ENCODE data around the gene MGME1. TPM values are rescaled to one million over a fixed set of nuclear protein-coding genes. Genes with fewer than 3 reads are reported as not detected.

The MGME1 gene
- total and polyA plus RNA-seq, 9 of the 15 experiments (the other 6 are each of a cell fraction or from before 2014, with no cell fraction given): 13.4 to 45.1 (median 30.6) TPM

DNA sequence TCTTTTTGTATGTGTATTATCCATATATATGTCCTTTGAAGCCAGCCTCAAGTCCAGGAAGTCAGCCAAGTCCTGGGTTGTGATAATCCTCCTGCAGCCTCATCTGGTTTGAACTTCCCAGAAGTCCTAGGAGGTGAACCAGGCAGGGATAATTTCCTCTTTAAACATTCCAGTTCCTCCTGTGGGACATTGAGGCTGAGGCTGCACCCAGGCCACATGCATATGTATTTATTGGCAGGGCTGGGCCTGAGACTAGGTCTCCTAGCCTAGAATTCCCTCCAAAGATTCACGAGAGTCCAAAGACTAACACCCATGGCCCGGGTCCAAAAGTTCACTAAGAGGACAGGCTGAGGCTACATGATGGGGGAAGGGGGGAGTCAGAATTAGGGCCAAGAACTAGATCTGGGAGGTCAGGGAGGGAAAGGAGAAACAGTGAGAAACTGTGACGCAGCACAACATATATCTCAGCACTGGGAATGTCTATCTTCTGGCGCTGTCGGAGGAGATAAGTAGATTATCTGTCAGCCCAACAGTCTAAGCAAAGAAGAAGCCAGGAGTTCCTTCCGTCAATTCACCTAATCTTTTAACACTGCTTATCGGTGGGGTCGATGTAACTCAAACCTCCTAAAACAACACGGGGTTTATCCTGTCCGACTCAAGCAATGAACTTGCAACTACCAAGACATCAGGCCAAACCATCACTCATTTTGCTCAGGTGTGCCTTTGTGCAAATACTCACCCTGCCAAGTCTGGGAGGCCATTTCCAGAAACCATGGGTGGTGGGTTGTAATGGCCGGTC lies 43.5 kb upstream of the MGME1 start:
- ChIA-PET CTCF (ENCODE audit: low intra/inter-chr PET ratio) (no interaction called here), POLR2A (interaction anchor here (0.5 to 1.0 kb wide), 4 partner anchors 11 to 13 kb away, joined by 3 to 6 read pairs (median 4); no protein-coding TSS in a partner anchor)
- peak; percentile 93 for FAIRE-seq
- intact Hi-C loops (cut with micrococcal nuclease): no loop called here
- in situ Hi-C loops (cut with MboI): no loop called here
- BruUV-seq (replicated peaks): no TSS peak
- peaks cover 5% of the 10 kb centered on the region; the same call in 1 of the 2 replicates for H4K20me1 ChIP-seq (replicated peaks; ENCODE audit: control insufficient read depth, insufficient read depth, low read length)
- peaks cover 4 to 14% of the 10 kb centered on the region in 2 experiments; a peak in 3 of 5 replicates for H3K4me1 ChIP-seq (replicated peaks in 1 of 2; ENCODE audit: control insufficient read depth in 2 of 2, insufficient read depth in 2 of 2, low read length in 2 of 2)
- H3K36me3 ChIP-seq (ENCODE audit: control insufficient read depth, insufficient read depth, low read length): no peaks in the 10 kb centered on the region
- peak; percentile 89 for ATAC-seq
- WGBS (ENCODE audit: insufficient coverage, low coverage, missing lambda C conversion rate): 2% methylated on average over 11 of the region's 11 CpGs
- no peaks in the 10 kb centered on the region for H3K79me2 ChIP-seq (ENCODE audit: control insufficient read depth, insufficient read depth, low read length)
- peak in 3 of 4 experiments; percentile 20 to 86 (median 70) for DNase-seq (ENCODE audit: extremely low read depth in 1 of 4, low spot score in 3 of 4)
- peak overlapping the region in 1 of 2 experiments; percentile 43; a peak in 1 of 4 replicates for H3K9ac ChIP-seq (ENCODE audit: insufficient read depth in 1 of 2, low read depth in 2 of 2, low read length in 2 of 2)
- peak overlapping the region; percentile 49; the same call in 2 of the 3 replicates for H3K27ac ChIP-seq (ENCODE audit: extremely low read depth, low read depth, low read length)
- no peaks in the 10 kb centered on the region for H3K9me3 ChIP-seq (replicated peaks; ENCODE audit: control insufficient read depth, insufficient read depth, low read depth, low read length)
- H3K27me3 ChIP-seq (ENCODE audit: control insufficient read depth in 2 of 2, insufficient read depth in 2 of 2, low read length in 2 of 2): no peaks in the 10 kb centered on the region
- no peaks in the 10 kb centered on the region for H3K9me1 ChIP-seq (ENCODE audit: control insufficient read depth, insufficient read depth, low read length)
- peak overlapping the region; percentile 38 for H2AFZ ChIP-seq (ENCODE audit: low read depth, low read length)
- peak overlapping the region; percentile 58 for H3K4me2 ChIP-seq (ENCODE audit: insufficient read depth, low read length)
- H3K4me3 ChIP-seq: no peak overlapping the region
- TF ChIP-seq MED1 (CRISPR knock-in tag; IDR thresholded peaks at IDR 0.05; ENCODE audit: borderline replicate concordance) (no peak), U2AF2 (optimal IDR thresholded peaks at IDR 0.05; ENCODE audit: low read depth, low read length) (no peak), STAG1 (CRISPR knock-in tag; IDR thresholded peaks at IDR 0.05; ENCODE audit: borderline replicate concordance) (no peak), CBFB (CRISPR knock-in tag; IDR thresholded peaks at IDR 0.05) (no peak), ZNF175 (CRISPR knock-in tag; IDR thresholded peaks at IDR 0.05; ENCODE audit: low read depth) (no peak), SIN3B (IDR thresholded peaks at IDR 0.05; ENCODE audit: low read depth) (no peak), CREB1 (IDR thresholded peaks at IDR 0.05) (peak; percentile 46; the same call in 1 of the 2 replicates), CREB1 (CRISPR knock-in tag; IDR thresholded peaks at IDR 0.05) (no peak), NCOA6 (IDR thresholded peaks at IDR 0.05) (no peak), ZNF263 (CRISPR knock-in tag; IDR thresholded peaks at IDR 0.05; ENCODE audit: borderline replicate concordance) (no peak)
- TF ChIP-seq, protein P1, sequence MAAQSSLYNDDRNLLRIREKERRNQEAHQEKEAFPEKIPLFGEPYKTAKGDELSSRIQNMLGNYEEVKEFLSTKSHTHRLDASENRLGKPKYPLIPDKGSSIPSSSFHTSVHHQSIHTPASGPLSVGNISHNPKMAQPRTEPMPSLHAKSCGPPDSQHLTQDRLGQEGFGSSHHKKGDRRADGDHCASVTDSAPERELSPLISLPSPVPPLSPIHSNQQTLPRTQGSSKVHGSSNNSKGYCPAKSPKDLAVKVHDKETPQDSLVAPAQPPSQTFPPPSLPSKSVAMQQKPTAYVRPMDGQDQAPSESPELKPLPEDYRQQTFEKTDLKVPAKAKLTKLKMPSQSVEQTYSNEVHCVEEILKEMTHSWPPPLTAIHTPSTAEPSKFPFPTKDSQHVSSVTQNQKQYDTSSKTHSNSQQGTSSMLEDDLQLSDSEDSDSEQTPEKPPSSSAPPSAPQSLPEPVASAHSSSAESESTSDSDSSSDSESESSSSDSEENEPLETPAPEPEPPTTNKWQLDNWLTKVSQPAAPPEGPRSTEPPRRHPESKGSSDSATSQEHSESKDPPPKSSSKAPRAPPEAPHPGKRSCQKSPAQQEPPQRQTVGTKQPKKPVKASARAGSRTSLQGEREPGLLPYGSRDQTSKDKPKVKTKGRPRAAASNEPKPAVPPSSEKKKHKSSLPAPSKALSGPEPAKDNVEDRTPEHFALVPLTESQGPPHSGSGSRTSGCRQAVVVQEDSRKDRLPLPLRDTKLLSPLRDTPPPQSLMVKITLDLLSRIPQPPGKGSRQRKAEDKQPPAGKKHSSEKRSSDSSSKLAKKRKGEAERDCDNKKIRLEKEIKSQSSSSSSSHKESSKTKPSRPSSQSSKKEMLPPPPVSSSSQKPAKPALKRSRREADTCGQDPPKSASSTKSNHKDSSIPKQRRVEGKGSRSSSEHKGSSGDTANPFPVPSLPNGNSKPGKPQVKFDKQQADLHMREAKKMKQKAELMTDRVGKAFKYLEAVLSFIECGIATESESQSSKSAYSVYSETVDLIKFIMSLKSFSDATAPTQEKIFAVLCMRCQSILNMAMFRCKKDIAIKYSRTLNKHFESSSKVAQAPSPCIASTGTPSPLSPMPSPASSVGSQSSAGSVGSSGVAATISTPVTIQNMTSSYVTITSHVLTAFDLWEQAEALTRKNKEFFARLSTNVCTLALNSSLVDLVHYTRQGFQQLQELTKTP (IDR thresholded peaks at IDR 0.05; ENCODE audit: low read depth in 1 of 2, partially characterized antibody in 2 of 2): peak in 1 of 2 experiments; percentile 59
- TF ChIP-seq, protein P2, sequence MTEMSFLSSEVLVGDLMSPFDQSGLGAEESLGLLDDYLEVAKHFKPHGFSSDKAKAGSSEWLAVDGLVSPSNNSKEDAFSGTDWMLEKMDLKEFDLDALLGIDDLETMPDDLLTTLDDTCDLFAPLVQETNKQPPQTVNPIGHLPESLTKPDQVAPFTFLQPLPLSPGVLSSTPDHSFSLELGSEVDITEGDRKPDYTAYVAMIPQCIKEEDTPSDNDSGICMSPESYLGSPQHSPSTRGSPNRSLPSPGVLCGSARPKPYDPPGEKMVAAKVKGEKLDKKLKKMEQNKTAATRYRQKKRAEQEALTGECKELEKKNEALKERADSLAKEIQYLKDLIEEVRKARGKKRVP (CRISPR knock-in tag; IDR thresholded peaks at IDR 0.05): no peak
- TF ChIP-seq, protein P3, sequence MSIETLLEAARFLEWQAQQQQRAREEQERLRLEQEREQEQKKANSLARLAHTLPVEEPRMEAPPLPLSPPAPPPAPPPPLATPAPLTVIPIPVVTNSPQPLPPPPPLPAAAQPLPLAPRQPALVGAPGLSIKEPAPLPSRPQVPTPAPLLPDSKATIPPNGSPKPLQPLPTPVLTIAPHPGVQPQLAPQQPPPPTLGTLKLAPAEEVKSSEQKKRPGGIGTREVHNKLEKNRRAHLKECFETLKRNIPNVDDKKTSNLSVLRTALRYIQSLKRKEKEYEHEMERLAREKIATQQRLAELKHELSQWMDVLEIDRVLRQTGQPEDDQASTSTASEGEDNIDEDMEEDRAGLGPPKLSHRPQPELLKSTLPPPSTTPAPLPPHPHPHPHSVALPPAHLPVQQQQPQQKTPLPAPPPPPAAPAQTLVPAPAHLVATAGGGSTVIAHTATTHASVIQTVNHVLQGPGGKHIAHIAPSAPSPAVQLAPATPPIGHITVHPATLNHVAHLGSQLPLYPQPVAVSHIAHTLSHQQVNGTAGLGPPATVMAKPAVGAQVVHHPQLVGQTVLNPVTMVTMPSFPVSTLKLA (conservative IDR thresholded peaks at IDR 0.05): peak in 1 of 2 experiments; percentile 39; a peak in 1 of 4 replicates
- TF ChIP-seq, protein P4, sequence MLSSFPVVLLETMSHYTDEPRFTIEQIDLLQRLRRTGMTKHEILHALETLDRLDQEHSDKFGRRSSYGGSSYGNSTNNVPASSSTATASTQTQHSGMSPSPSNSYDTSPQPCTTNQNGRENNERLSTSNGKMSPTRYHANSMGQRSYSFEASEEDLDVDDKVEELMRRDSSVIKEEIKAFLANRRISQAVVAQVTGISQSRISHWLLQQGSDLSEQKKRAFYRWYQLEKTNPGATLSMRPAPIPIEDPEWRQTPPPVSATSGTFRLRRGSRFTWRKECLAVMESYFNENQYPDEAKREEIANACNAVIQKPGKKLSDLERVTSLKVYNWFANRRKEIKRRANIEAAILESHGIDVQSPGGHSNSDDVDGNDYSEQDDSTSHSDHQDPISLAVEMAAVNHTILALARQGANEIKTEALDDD (IDR thresholded peaks at IDR 0.05): peak; percentile 86
